ENCODE measurements around the gene TEDC1. TPM values are rescaled to one million over a fixed set of nuclear protein-coding genes. Genes with fewer than 3 reads are reported as not detected.

The TEDC1 gene
- total RNA-seq, 1 donor = 5.1 TPM

GRCh38 chr14:105526776-105527380 lies 35.8 kb downstream of the TEDC1 start:
- Histone ChIP-seq H2AFZ (ENCODE audit: low read length) (peak overlapping the region; percentile 72), H3K4me1 (ENCODE audit: insufficient read depth, low read length) (peaks cover 5% of the 10 kb centered on the region)

GRCh38 chr14:105527381-105527825 lies 36.4 kb downstream of the TEDC1 start:
- Histone ChIP-seq H3K79me2 (ENCODE audit: insufficient read depth, low read length) (no peaks in the 10 kb centered on the region), H2AFZ (ENCODE audit: low read length) (peak overlapping the region; percentile 72), H3K27me3 (ENCODE audit: insufficient read depth, low read length) (peaks cover 6% of the 10 kb centered on the region), H4K20me1 (ENCODE audit: insufficient read depth, low read length) (no peaks in the 10 kb centered on the region), H3K36me3 (ENCODE audit: insufficient read depth, low read length) (no peaks in the 10 kb centered on the region), H3K9me3 (ENCODE audit: low read depth, low read length) (no peaks in the 10 kb centered on the region), H3K4me2 (ENCODE audit: insufficient read depth, low read length) (peak overlapping the region; percentile 79), H3K27ac (ENCODE audit: low read depth, low read length) (no peak overlapping the region), H3K4me1 (ENCODE audit: insufficient read depth, low read length) (peaks cover 5% of the 10 kb centered on the region), H3K4me3 (ENCODE audit: insufficient read depth, low read length) (peak overlapping the region; percentile 77)
- TF ChIP-seq CTCF (IDR thresholded peaks at IDR 0.05; ENCODE audit: extremely low read depth, low read depth, low read length) = no peak
- no peak for DNase-seq (ENCODE audit: insufficient read length, low spot score, missing footprints)

More at GRCh38 chr14:105526776-105527380, 35.8 kb downstream of the TEDC1 start:
- no peaks in the 10 kb centered on the region for H3K79me2 ChIP-seq (ENCODE audit: insufficient read depth, low read length)
- DNase-seq (ENCODE audit: insufficient read length, low spot score, missing footprints) = peak; percentile 88
- no peaks in the 10 kb centered on the region for H3K36me3 ChIP-seq (ENCODE audit: insufficient read depth, low read length)
- H3K9me3 ChIP-seq (ENCODE audit: low read depth, low read length) = no peaks in the 10 kb centered on the region
- no peaks in the 10 kb centered on the region for H4K20me1 ChIP-seq (ENCODE audit: insufficient read depth, low read length)
- H3K27ac ChIP-seq (ENCODE audit: low read depth, low read length) = no peak overlapping the region
- no peak for TF ChIP-seq CTCF (IDR thresholded peaks at IDR 0.05; ENCODE audit: extremely low read depth, low read depth, low read length)
- H3K27me3 ChIP-seq (ENCODE audit: insufficient read depth, low read length) = peaks cover 6% of the 10 kb centered on the region
- H3K4me2 ChIP-seq (ENCODE audit: insufficient read depth, low read length) = peak overlapping the region; percentile 79
- H3K4me3 ChIP-seq (ENCODE audit: insufficient read depth, low read length) = peak overlapping the region; percentile 77

GRCh38 chr14:105527826-105528585 lies 37.0 kb downstream of the TEDC1 start:
- Histone ChIP-seq H3K4me1 (ENCODE audit: insufficient read depth, low read length) (peaks cover 5% of the 10 kb centered on the region), H4K20me1 (ENCODE audit: insufficient read depth, low read length) (no peaks in the 10 kb centered on the region), H2AFZ (ENCODE audit: low read length) (peak overlapping the region; percentile 77), H3K79me2 (ENCODE audit: insufficient read depth, low read length) (no peaks in the 10 kb centered on the region), H3K9me3 (ENCODE audit: low read depth, low read length) (no peaks in the 10 kb centered on the region), H3K27me3 (ENCODE audit: insufficient read depth, low read length) (peaks cover 6% of the 10 kb centered on the region), H3K4me3 (ENCODE audit: insufficient read depth, low read length) (peak overlapping the region; percentile 77), H3K27ac (ENCODE audit: low read depth, low read length) (peak overlapping the region; percentile 28), H3K4me2 (ENCODE audit: insufficient read depth, low read length) (peak overlapping the region; percentile 79), H3K36me3 (ENCODE audit: insufficient read depth, low read length) (no peaks in the 10 kb centered on the region)
- DNase-seq (ENCODE audit: insufficient read length, low spot score, missing footprints) = peak; percentile 100
- TF ChIP-seq CTCF (IDR thresholded peaks at IDR 0.05; ENCODE audit: extremely low read depth, low read depth, low read length) = peak; percentile 58

Measured in osteoblast (primary cell).